ACC112 (cell line): ENCODE measurements around the gene DAAM2.

Experiments used
- H2AFZ ChIP-seq: fragments of 200-600 bp; sonication (generic); one replicate; pipeline ENCODE4 v1.6.0; 2017; ENCODE audit warnings: antibody characterized with exemption, low read length; ENCODE audit not compliant: unreplicated experiment
- H3K27ac ChIP-seq: fragments of 200-600 bp; sonication (generic); 2 replicates; pipeline ENCODE4 v1.5.1; 2014; ENCODE audit warnings: low read depth, mild to moderate bottlenecking, antibody characterized with exemption, low read length, moderate library complexity
- H3K27me3 ChIP-seq: fragments of 200-600 bp; sonication (generic); 2 replicates; pipeline ENCODE4 v1.6.1; 2014; ENCODE audit warnings: mild to moderate bottlenecking, antibody characterized with exemption, low read length, moderate library complexity, mixed read lengths; ENCODE audit not compliant: insufficient read depth
- H3K36me3 ChIP-seq: fragments of 200-600 bp; sonication (generic); 2 replicates; pipeline ENCODE4 v1.6.1; 2016; ENCODE audit warnings: mild to moderate bottlenecking, antibody characterized with exemption, low read length, moderate library complexity, mixed read lengths; ENCODE audit not compliant: insufficient read depth
- H3K4me1 ChIP-seq: fragments of 200-600 bp; sonication (generic); one replicate; pipeline ENCODE4 v1.6.1; 2016; ENCODE audit warnings: low read length, mixed read lengths; ENCODE audit not compliant: insufficient read depth, unreplicated experiment, control insufficient read depth
- H3K4me3 ChIP-seq: fragments of 200-600 bp; sonication (generic); 2 replicates; pipeline ENCODE4 v1.5.1; 2014; ENCODE audit warnings: mild to moderate bottlenecking, low read depth, low read length
- H3K79me2 ChIP-seq: fragments of 200-600 bp; sonication (generic); one replicate; pipeline ENCODE4 v1.6.0; 2016; ENCODE audit warnings: low read length; ENCODE audit not compliant: control insufficient read depth, unreplicated experiment, insufficient read depth

DAAM2 gene

GRCh38 chr6:39937686-39938333 lies 145.6 kb downstream of the DAAM2 start:
- H3K36me3 ChIP-seq = no peaks in the 10 kb centered on the region
- no peaks in the 10 kb centered on the region for H3K79me2 ChIP-seq
- H2AFZ ChIP-seq = no peak overlapping the region
- no peak overlapping the region for H3K4me3 ChIP-seq
- H3K4me1 ChIP-seq = no peaks in the 10 kb centered on the region
- no peak overlapping the region for H3K27ac ChIP-seq
- H3K27me3 ChIP-seq = peaks cover 30% of the 10 kb centered on the region

GRCh38 chr6:39938773-39939654 lies 146.8 kb downstream of the DAAM2 start:
- no peaks in the 10 kb centered on the region for H3K4me1 ChIP-seq
- H2AFZ ChIP-seq = no peak overlapping the region
- H3K4me3 ChIP-seq = no peak overlapping the region
- no peak overlapping the region for H3K27ac ChIP-seq
- H3K27me3 ChIP-seq = peaks cover 30% of the 10 kb centered on the region
- no peaks in the 10 kb centered on the region for H3K79me2 ChIP-seq
- no peaks in the 10 kb centered on the region for H3K36me3 ChIP-seq

- Histone ChIP-seq H3K4me1 (no peaks in the 10 kb centered on the region), H2AFZ (no peak overlapping the region), H3K27me3 (peaks cover 24% of the 10 kb centered on the region; the same call in 1 of the 2 replicates), H3K79me2 (no peaks in the 10 kb centered on the region), H3K27ac (no peak overlapping the region), H3K4me3 (no peak overlapping the region), H3K36me3 (no peaks in the 10 kb centered on the region)
Observed at GRCh38 chr6:39941138-39941537, 149.0 kb downstream of the DAAM2 start.

GRCh38 chr6:39941820-39942219 lies 149.6 kb downstream of the DAAM2 start:
- peaks cover 23% of the 10 kb centered on the region for H3K27me3 ChIP-seq
- H3K27ac ChIP-seq = no peak overlapping the region
- H3K4me1 ChIP-seq = no peaks in the 10 kb centered on the region
- no peaks in the 10 kb centered on the region for H3K36me3 ChIP-seq
- no peak overlapping the region for H3K4me3 ChIP-seq
- no peaks in the 10 kb centered on the region for H3K79me2 ChIP-seq
- H2AFZ ChIP-seq = no peak overlapping the region

GRCh38 chr6:39942903-39943580 lies 150.9 kb downstream of the DAAM2 start:
- no peaks in the 10 kb centered on the region for H3K79me2 ChIP-seq
- peaks cover 25% of the 10 kb centered on the region for H3K27me3 ChIP-seq
- no peak overlapping the region for H2AFZ ChIP-seq
- H3K4me3 ChIP-seq = no peak overlapping the region
- H3K27ac ChIP-seq = no peak overlapping the region
- H3K36me3 ChIP-seq = no peaks in the 10 kb centered on the region
- H3K4me1 ChIP-seq = no peaks in the 10 kb centered on the region

GRCh38 chr6:39945626-39946025 lies 153.4 kb downstream of the DAAM2 start:
- Histone ChIP-seq H3K4me3 (no peak overlapping the region), H3K27me3 (peaks cover 27% of the 10 kb centered on the region), H2AFZ (no peak overlapping the region), H3K27ac (no peak overlapping the region), H3K4me1 (no peaks in the 10 kb centered on the region), H3K36me3 (no peaks in the 10 kb centered on the region), H3K79me2 (no peaks in the 10 kb centered on the region)

GRCh38 chr6:39947611-39948068 lies 155.5 kb downstream of the DAAM2 start:
- H2AFZ ChIP-seq = no peak overlapping the region

GRCh38 chr6:39948199-39948791 lies 156.1 kb downstream of the DAAM2 start:
- no peaks in the 10 kb centered on the region for H3K36me3 ChIP-seq
- H3K4me3 ChIP-seq = no peak overlapping the region
- H3K27ac ChIP-seq = no peak overlapping the region
- no peak overlapping the region for H2AFZ ChIP-seq
- no peaks in the 10 kb centered on the region for H3K79me2 ChIP-seq
- peaks cover 38% of the 10 kb centered on the region for H3K27me3 ChIP-seq
- H3K4me1 ChIP-seq = no peaks in the 10 kb centered on the region

More at GRCh38 chr6:39947611-39948068, 155.5 kb downstream of the DAAM2 start:
- Histone ChIP-seq H3K36me3 (no peaks in the 10 kb centered on the region), H3K4me1 (no peaks in the 10 kb centered on the region), H3K27ac (no peak overlapping the region), H3K4me3 (no peak overlapping the region), H3K27me3 (peaks cover 34% of the 10 kb centered on the region), H3K79me2 (no peaks in the 10 kb centered on the region)

- Histone ChIP-seq H3K27me3 (peaks cover 43% of the 10 kb centered on the region), H3K4me1 (no peaks in the 10 kb centered on the region), H3K27ac (no peak overlapping the region), H2AFZ (no peak overlapping the region), H3K4me3 (no peak overlapping the region), H3K36me3 (no peaks in the 10 kb centered on the region), H3K79me2 (no peaks in the 10 kb centered on the region)
Observed at GRCh38 chr6:39950125-39950720, 158.0 kb downstream of the DAAM2 start.

GRCh38 chr6:39951191-39951590 lies 159.0 kb downstream of the DAAM2 start:
- H3K4me1 ChIP-seq = no peaks in the 10 kb centered on the region
- H3K27ac ChIP-seq = no peak overlapping the region
- no peak overlapping the region for H2AFZ ChIP-seq
- H3K79me2 ChIP-seq = no peaks in the 10 kb centered on the region
- H3K4me3 ChIP-seq = no peak overlapping the region
- no peaks in the 10 kb centered on the region for H3K36me3 ChIP-seq
- H3K27me3 ChIP-seq = peaks cover 43% of the 10 kb centered on the region
